H1 (cell line): ENCODE results near the gene TMEM120B. TPM values are rescaled to one million over a fixed set of nuclear protein-coding genes. Genes with fewer than 3 reads are reported as not detected.
A peak's percentile ranks its signal among the peaks of the same experiment; 100 is the strongest.

ENCODE experiments used
- CTCF ChIA-PET: fragments of 300-600 bp; sonication (Branson Sonifier 250); formaldehyde crosslinking; loops from one replicate; lab custom pipeline; 2021; ENCODE audit not compliant: partially characterized antibody; lab: Charles Lee
- POLR2A ChIA-PET: fragments of 300-600 bp; sonication (Branson Sonifier 250); formaldehyde crosslinking; loops from one replicate; lab custom pipeline; 2021; ENCODE audit warnings: inconsistent platforms; ENCODE audit not compliant: partially characterized antibody; lab: Charles Lee
- DNase-seq, 2 experiments: peaks; one replicate each; pipeline versions ENCODE4 v3.0.0 to v3.0.0-alpha.2; 2010 to 2022; ENCODE audit warnings: low spot score in 2 of 2, low read depth in 1 of 2, mixed read lengths in 1 of 2
- FAIRE-seq: peaks from 2 replicates; lab custom pipeline; 2011; peaks lifted over from hg19 to GRCh38; lab: Jason Lieb, UNC
- H2AFZ ChIP-seq: 2 replicates; pipeline ENCODE4 v1.8.1; 2012; ENCODE audit warnings: low read length, inconsistent platforms
- H2AK5ac ChIP-seq: 2 replicates; pipeline ENCODE4 v1.6.1; 2013; ENCODE audit warnings: low read depth, low read length
- H2BK120ac ChIP-seq: replicated peaks from 2 replicates; pipeline ENCODE3; 2013; ENCODE audit warnings: low read depth, low read length, inconsistent platforms
- H2BK12ac ChIP-seq: 2 replicates; pipeline ENCODE4 v1.6.1; 2013; ENCODE audit warnings: low read depth, low read length
- H2BK15ac ChIP-seq: 2 replicates; pipeline ENCODE4 v1.6.1; 2013; ENCODE audit warnings: low read length
- H2BK20ac ChIP-seq: 2 replicates; pipeline ENCODE4 v1.6.1; 2013; ENCODE audit warnings: low read length
- H2BK5ac ChIP-seq: 2 replicates; pipeline ENCODE4 v1.6.1; 2013; ENCODE audit warnings: low read depth, low read length
- H3K14ac ChIP-seq: 2 replicates; pipeline ENCODE4 v1.6.1; 2013; ENCODE audit warnings: inconsistent platforms; ENCODE audit not compliant: insufficient read length
- H3K18ac ChIP-seq: 2 replicates; pipeline ENCODE4 v1.6.1; 2013; ENCODE audit warnings: low read length; ENCODE audit errors: extremely low read depth
- H3K23ac ChIP-seq: 2 replicates; pipeline ENCODE4 v1.6.1; 2013; ENCODE audit warnings: inconsistent platforms; ENCODE audit not compliant: insufficient read length
- H3K23me2 ChIP-seq: 2 replicates; pipeline ENCODE4 v1.6.1; 2013; ENCODE audit warnings: low read depth, low read length
- H3K27ac ChIP-seq: 2 replicates; pipeline ENCODE4 v1.6.1; 2011; ENCODE audit warnings: low read depth, low read length, inconsistent platforms
- H3K27me3 ChIP-seq, 4 experiments: replicated peaks in 1 of 4; 1 replicate in 1 of 4; 2 replicates in 3 of 4; pipeline versions ENCODE4 v1.6.1 to v1.8.1; 2011 to 2013; ENCODE audit warnings: low read length in 3 of 4, mild to moderate bottlenecking in 3 of 4, inconsistent platforms in 2 of 4, mixed read lengths in 2 of 4, moderate library complexity in 1 of 4; ENCODE audit not compliant: control insufficient read depth in 3 of 4, insufficient read depth in 3 of 4; ENCODE audit errors: extremely low read depth in 1 of 4
- H3K36me3 ChIP-seq, 4 experiments: 2 replicates each; pipeline versions ENCODE4 v1.6.1 to v1.8.1; 2011 to 2013; ENCODE audit warnings: mild to moderate bottlenecking in 4 of 4, low read length in 3 of 4, moderate library complexity in 2 of 4, control low read depth in 1 of 4, inconsistent platforms in 1 of 4; ENCODE audit not compliant: insufficient read depth in 4 of 4, control insufficient read depth in 2 of 4
- H3K4ac ChIP-seq: replicated peaks from 2 replicates; pipeline ENCODE3; 2013; ENCODE audit warnings: low read length, low read depth, mixed read lengths, inconsistent platforms; ENCODE audit not compliant: insufficient read length
- H3K4me1 ChIP-seq, 4 experiments: replicated peaks in 1 of 4; 1 replicate in 1 of 4; 2 replicates in 3 of 4; pipeline versions ENCODE4 v1.6.1 to v1.8.1; 2011 to 2013; ENCODE audit warnings: low read length in 3 of 4, inconsistent platforms in 2 of 4, mixed read lengths in 1 of 4; ENCODE audit not compliant: insufficient read depth in 4 of 4, control insufficient read depth in 3 of 4
- H3K4me2 ChIP-seq, 2 experiments: 2 replicates each; pipeline versions ENCODE4 v1.6.1 to v1.8.1; 2011 to 2013; ENCODE audit warnings: low read depth in 2 of 2, low read length in 2 of 2, control low read depth in 1 of 2, inconsistent platforms in 1 of 2, mild to moderate bottlenecking in 1 of 2; ENCODE audit not compliant: insufficient read depth in 1 of 2
- H3K4me3 ChIP-seq, 4 experiments: fragments of 200-600, 300-600 bp in 1 of 4; sonication (generic), shearing (Covaris generic), sonication (Bioruptor Twin) in 1 of 4; 2 replicates each; pipeline versions ENCODE4 v1.5.1 to v1.8.1; 2011 to 2016; ENCODE audit warnings: low read length in 4 of 4, low read depth in 3 of 4, control low read depth in 2 of 4, inconsistent platforms in 2 of 4, mild to moderate bottlenecking in 2 of 4, mixed read lengths in 1 of 4, moderate library complexity in 1 of 4; ENCODE audit not compliant: insufficient read depth in 2 of 4; ENCODE audit errors: extremely low read depth in 1 of 4
- H3K56ac ChIP-seq: replicated peaks from 2 replicates; pipeline ENCODE3; 2013; ENCODE audit warnings: low read depth, mild to moderate bottlenecking, mixed read lengths, low read length, inconsistent platforms; ENCODE audit not compliant: insufficient read length
- H3K79me1 ChIP-seq: 2 replicates; pipeline ENCODE4 v1.6.1; 2013; ENCODE audit warnings: low read depth, low read length, control low read depth
- H3K79me2 ChIP-seq, 2 experiments: 2 replicates each; pipeline versions ENCODE4 v1.6.1 to v1.8.1; 2012 to 2013; ENCODE audit warnings: low read length in 2 of 2, mild to moderate bottlenecking in 2 of 2, inconsistent platforms in 1 of 2; ENCODE audit not compliant: insufficient read depth in 2 of 2, control insufficient read depth in 1 of 2
- H3K9ac ChIP-seq, 4 experiments: replicated peaks in 1 of 4; 1 replicate in 1 of 4; 2 replicates in 3 of 4; pipeline versions ENCODE4 v1.6.1 to v1.8.1; 2011 to 2013; ENCODE audit warnings: low read depth in 3 of 4, low read length in 3 of 4, control low read depth in 2 of 4, mild to moderate bottlenecking in 2 of 4, moderate library complexity in 2 of 4, inconsistent platforms in 1 of 4; ENCODE audit errors: extremely low read depth in 1 of 4
- H3K9me3 ChIP-seq, 2 experiments: 2 replicates each; pipeline versions ENCODE4 v1.6.1 to v1.8.1; 2012 to 2013; ENCODE audit warnings: mild to moderate bottlenecking in 2 of 2, moderate library complexity in 2 of 2, control low read depth in 1 of 2, inconsistent platforms in 1 of 2, low read depth in 1 of 2, low read length in 1 of 2, mixed read lengths in 1 of 2; ENCODE audit not compliant: insufficient read depth in 2 of 2
- H4K20me1 ChIP-seq, 2 experiments: replicated peaks in 1 of 2; 2 replicates each; pipeline versions ENCODE3 to v1.8.1; 2011 to 2013; ENCODE audit warnings: inconsistent platforms in 2 of 2, low read length in 2 of 2, mild to moderate bottlenecking in 1 of 2; ENCODE audit not compliant: insufficient read depth in 2 of 2, control insufficient read depth in 1 of 2
- H4K5ac ChIP-seq: 2 replicates; pipeline ENCODE4 v1.6.1; 2013; ENCODE audit warnings: low read length, low read depth, mixed read lengths, inconsistent platforms; ENCODE audit not compliant: insufficient read length
- H4K8ac ChIP-seq: 2 replicates; pipeline ENCODE4 v1.8.0; 2013; ENCODE audit warnings: mild to moderate bottlenecking, moderate library complexity, low read length, inconsistent platforms; ENCODE audit not compliant: insufficient read depth; ENCODE audit errors: extremely low read depth
- H4K91ac ChIP-seq: replicated peaks from 2 replicates; pipeline ENCODE3; 2013; ENCODE audit warnings: low read length, mixed read lengths, inconsistent platforms; ENCODE audit not compliant: insufficient read length
- BRCA1 ChIP-seq: IDR thresholded peaks from 2 replicates; pipeline ENCODE4 v1.6.1; 2012; ENCODE audit warnings: low read depth, low read length, improper control_type of control experiment
- EGR1 ChIP-seq: IDR thresholded peaks from 2 replicates; pipeline ENCODE4 v1.6.1; 2011; ENCODE audit warnings: low read depth, low read length, borderline replicate concordance
- MAFK ChIP-seq: IDR thresholded peaks from 2 replicates; pipeline ENCODE4 v1.6.1; 2012; ENCODE audit warnings: low read depth, mild to moderate bottlenecking, improper control_type of control experiment, low read length
- WGBS, 2 experiments: shearing (Covaris generic) in 1 of 2; methylation state at CpG; one replicate each; pipeline versions ENCODE4 v1.1.6 to v1.1.7; 2013 to 2015; ENCODE audit warnings: low lambda C conversion rate in 2 of 2, mixed read lengths in 2 of 2, inconsistent platforms in 1 of 2, low coverage in 1 of 2, missing lambda C conversion rate in 1 of 2; ENCODE audit not compliant: insufficient replicate concordance in 2 of 2, insufficient coverage in 1 of 2, insufficient read length in 1 of 2; ENCODE audit errors: extremely low coverage in 1 of 2, missing lambda C conversion rate in 1 of 2; 5-methylcytosine and 5-hydroxymethylcytosine counted together
- polyA plus RNA-seq, 7 experiments: library from polyadenylated mRNA; depleted of rRNA in 3 of 7; stranded (reverse) in 5 of 7; unstranded in 2 of 7; fragments of >200 nt in 5 of 7; fragments of 200-250 nt in 2 of 7; gene quantifications; 1 replicate in 5 of 7; 2 replicates in 1 of 7; 4 replicates in 1 of 7; pipeline versions ENCODE4 v1.2.1 to v1.2.3, GENCODE V29; 2011 to 2013; ENCODE audit warnings: missing spikeins in 2 of 7, mixed read lengths in 2 of 7
- total RNA-seq: library from RNA; stranded (reverse); fragmentation: NEBNext Ultra II Directional; extraction: Animal tissue kit (Norgen Biotek cat#: 25700); gene quantifications from 2 replicates; pipeline ENCODE4 v1.2.1, GENCODE V29; 2021

Gene TMEM120B
- total and polyA plus RNA-seq, 2 of the 8 experiments (the other 6 are each of a cell fraction or from before 2014, with no cell fraction given): 22.0 to 29.1 TPM

GRCh38 chr12:121826318-121827150 lies 114.0 kb downstream of the TMEM120B start:
- POLR2A ChIA-PET: interaction anchor here (0.7 to 6.4 kb wide), 10 partner anchors 8 to 63 kb away, joined by 3 to 50 read pairs (median 4); partner anchors contain the start of genes RHOF and SETD1B
- Histone ChIP-seq H2BK20ac (no peak overlapping the region), H3K4ac (no peak overlapping the region), H2AK5ac (no peak overlapping the region), H3K14ac (no peak overlapping the region), H2AFZ (no peak overlapping the region)
- TF ChIP-seq EGR1 (no peak), BRCA1 (no peak), MAFK (no peak)
- TF ChIP-seq, all 59 proteins: peak for 0
- no peaks in the 10 kb centered on the region for H3K4me1 ChIP-seq
- no peaks in the 10 kb centered on the region for H3K23me2 ChIP-seq
- H3K79me1 ChIP-seq: no peaks in the 10 kb centered on the region
- no peaks in the 10 kb centered on the region for H3K9me3 ChIP-seq
- no peak overlapping the region for H2BK120ac ChIP-seq
- H3K9ac ChIP-seq: no peak overlapping the region
- no peak overlapping the region for H2BK5ac ChIP-seq
- H3K4me2 ChIP-seq: no peak overlapping the region
- H3K36me3 ChIP-seq: peaks cover 4 to 46% (median 22%) of the 10 kb centered on the region in 4 experiments; a peak in 7 of 8 replicates
- no peak overlapping the region for H3K27ac ChIP-seq
- no peak overlapping the region for H3K18ac ChIP-seq
- H4K20me1 ChIP-seq: peaks cover 0 to 10% of the 10 kb centered on the region in 2 experiments
- no peak overlapping the region for H2BK15ac ChIP-seq
- 86% methylated on average over 15 of the region's 18 CpGs; no CpG with 5 or more reads in 1 of the 2 experiments for WGBS, 2 experiments
- no peak overlapping the region for H3K56ac ChIP-seq
- H2BK12ac ChIP-seq: no peak overlapping the region
- no peak for DNase-seq
- no peak for FAIRE-seq
- CTCF ChIA-PET: interaction anchor here (0.7 to 14.5 kb wide), 11 partner anchors 10 to 146 kb away, joined by 3 to 163 read pairs (median 3); partner anchors contain the start of genes CFAP251 and RHOF
- peak overlapping the region; percentile 68; the same call in 1 of the 2 replicates for H4K8ac ChIP-seq
- H3K79me2 ChIP-seq: no peaks in the 10 kb centered on the region
- no peaks in the 10 kb centered on the region for H3K27me3 ChIP-seq
- no peak overlapping the region for H4K5ac ChIP-seq
- no peak overlapping the region for H3K23ac ChIP-seq
- no peak overlapping the region for H3K4me3 ChIP-seq
- no peak overlapping the region for H4K91ac ChIP-seq
